ENCODE data around the gene CELF4.

- TF ChIP-seq CTCF (optimal IDR thresholded peaks at IDR 0.05 in 1 of 3, IDR thresholded peaks at IDR 0.05 in 1 of 3, conservative IDR thresholded peaks at IDR 0.05 in 1 of 3; ENCODE audit: extremely low read depth in 1 of 3, insufficient read depth in 2 of 3, low read length in 3 of 3) (no peak), EZH2 (IDR thresholded peaks at IDR 0.05; ENCODE audit: low read length) (no peak)
Observed at GRCh38 chr18:37252854-37253393, 312.7 kb downstream of the CELF4 start.

Data from keratinocyte (primary cell).